ENCODE results near the gene NAALADL2. TPM values are rescaled to one million over a fixed set of nuclear protein-coding genes. Genes with fewer than 3 reads are reported as not detected.

The NAALADL2 gene
- total RNA-seq, 1 experiment from 2014 or later: 2.7 TPM

DNA sequence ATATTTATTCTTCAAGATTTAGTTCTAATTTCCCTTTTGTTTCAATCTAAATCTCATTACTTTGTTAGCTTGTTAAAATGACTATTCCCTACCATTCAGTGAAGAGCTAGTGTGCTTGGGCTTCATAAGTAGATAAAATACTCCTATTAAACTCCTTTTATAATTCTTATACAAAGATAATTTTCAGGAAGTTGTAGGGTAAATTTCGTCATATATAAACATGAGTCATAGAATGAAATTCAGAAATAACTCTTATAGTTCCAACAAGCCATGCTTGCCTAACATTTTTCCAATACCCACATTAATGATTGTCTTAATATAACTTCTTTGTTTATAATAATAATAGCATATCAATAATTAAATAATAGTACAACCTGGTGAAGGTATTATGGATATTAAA is 407.3 kb downstream of the NAALADL2 start:
- Histone ChIP-seq H3K9me3 (ENCODE audit: control insufficient read depth, insufficient read depth, low read depth, low read length) (no peaks in the 10 kb centered on the region), H3K4me1 (ENCODE audit: control insufficient read depth, insufficient read depth, low read length) (peaks cover 3% of the 10 kb centered on the region; the same call in 1 of the 2 replicates), H3K27me3 (ENCODE audit: control insufficient read depth, insufficient read depth, low read length) (no peaks in the 10 kb centered on the region), H3K27ac (ENCODE audit: low read length) (peak overlapping the region; percentile 21; the same call in 1 of the 2 replicates), H3K4me3 (ENCODE audit: low read depth in 2 of 2, low read length in 2 of 2) (no peak overlapping the region), H3K36me3 (ENCODE audit: control insufficient read depth, insufficient read depth, low read length) (no peaks in the 10 kb centered on the region)
- no TSS peak for BruUV-seq (replicated peaks)
- DNase-seq (ENCODE audit: low read depth, low spot score) (no peak), ATAC-seq (no peak)
- CTCF ChIA-PET: no interaction called here
- intact Hi-C loops (cut with micrococcal nuclease; ENCODE audit: unreplicated experiment): no loop called here
- in situ Hi-C loops (cut with HindIII; ENCODE audit: low pct_unique_long_range_greater_than_20kb, low sequenced_read_pairs): no loop called here
- TF ChIP-seq SIN3A (IDR thresholded peaks at IDR 0.05; ENCODE audit: borderline replicate concordance, insufficient read depth, low read depth, low read length) (no peak), TCF7L2 (IDR thresholded peaks at IDR 0.05; ENCODE audit: low read depth, low read length) (no peak), REST (IDR thresholded peaks at IDR 0.05; ENCODE audit: insufficient read depth in 1 of 2, low read depth in 2 of 2, low read length in 1 of 2) (no peak), POLR2AphosphoS5 (IDR thresholded peaks at IDR 0.05; ENCODE audit: low read depth, low read length) (no peak)
- TF ChIP-seq, protein P1, sequence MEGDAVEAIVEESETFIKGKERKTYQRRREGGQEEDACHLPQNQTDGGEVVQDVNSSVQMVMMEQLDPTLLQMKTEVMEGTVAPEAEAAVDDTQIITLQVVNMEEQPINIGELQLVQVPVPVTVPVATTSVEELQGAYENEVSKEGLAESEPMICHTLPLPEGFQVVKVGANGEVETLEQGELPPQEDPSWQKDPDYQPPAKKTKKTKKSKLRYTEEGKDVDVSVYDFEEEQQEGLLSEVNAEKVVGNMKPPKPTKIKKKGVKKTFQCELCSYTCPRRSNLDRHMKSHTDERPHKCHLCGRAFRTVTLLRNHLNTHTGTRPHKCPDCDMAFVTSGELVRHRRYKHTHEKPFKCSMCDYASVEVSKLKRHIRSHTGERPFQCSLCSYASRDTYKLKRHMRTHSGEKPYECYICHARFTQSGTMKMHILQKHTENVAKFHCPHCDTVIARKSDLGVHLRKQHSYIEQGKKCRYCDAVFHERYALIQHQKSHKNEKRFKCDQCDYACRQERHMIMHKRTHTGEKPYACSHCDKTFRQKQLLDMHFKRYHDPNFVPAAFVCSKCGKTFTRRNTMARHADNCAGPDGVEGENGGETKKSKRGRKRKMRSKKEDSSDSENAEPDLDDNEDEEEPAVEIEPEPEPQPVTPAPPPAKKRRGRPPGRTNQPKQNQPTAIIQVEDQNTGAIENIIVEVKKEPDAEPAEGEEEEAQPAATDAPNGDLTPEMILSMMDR (IDR thresholded peaks at IDR 0.05): no peak
- POLR2A ChIA-PET: no interaction called here

GRCh38 chr3:175267121-175267531 is 408.0 kb downstream of the NAALADL2 start:
- in situ Hi-C loops (cut with HindIII; ENCODE audit: low pct_unique_long_range_greater_than_20kb, low sequenced_read_pairs) (no loop called here), intact Hi-C loops (cut with micrococcal nuclease; ENCODE audit: unreplicated experiment) (no loop called here)
- H3K36me3 ChIP-seq (ENCODE audit: control insufficient read depth, insufficient read depth, low read length): no peaks in the 10 kb centered on the region
- peaks cover 3% of the 10 kb centered on the region; the same call in 1 of the 2 replicates for H3K4me1 ChIP-seq (ENCODE audit: control insufficient read depth, insufficient read depth, low read length)
- TF ChIP-seq REST (IDR thresholded peaks at IDR 0.05; ENCODE audit: insufficient read depth in 1 of 2, low read depth in 2 of 2, low read length in 1 of 2) (no peak), POLR2AphosphoS5 (IDR thresholded peaks at IDR 0.05; ENCODE audit: low read depth, low read length) (no peak), SIN3A (IDR thresholded peaks at IDR 0.05; ENCODE audit: borderline replicate concordance, insufficient read depth, low read depth, low read length) (no peak), TCF7L2 (IDR thresholded peaks at IDR 0.05; ENCODE audit: low read depth, low read length) (no peak)
- TF ChIP-seq, protein P1 (IDR thresholded peaks at IDR 0.05): no peak
- CTCF ChIA-PET: no interaction called here
- BruUV-seq (replicated peaks): no TSS peak
- H3K9me3 ChIP-seq (ENCODE audit: control insufficient read depth, insufficient read depth, low read depth, low read length): no peaks in the 10 kb centered on the region
- POLR2A ChIA-PET: no interaction called here
- ATAC-seq (no peak), DNase-seq (ENCODE audit: low read depth, low spot score) (no peak)
- peak overlapping the region; percentile 74; the same call in 1 of the 2 replicates for H3K27ac ChIP-seq (ENCODE audit: low read length)
- H3K4me3 ChIP-seq (ENCODE audit: low read depth in 2 of 2, low read length in 2 of 2): no peak overlapping the region
- no peaks in the 10 kb centered on the region for H3K27me3 ChIP-seq (ENCODE audit: control insufficient read depth, insufficient read depth, low read length)
